CD8-positive, alpha-beta memory T cell (primary cell): ENCODE results near the gene CLEC12A. TPM values are rescaled to one million over a fixed set of nuclear protein-coding genes. Genes with fewer than 3 reads are reported as not detected.

Experiments used
- CTCF ChIA-PET: fragments of 350-600 bp; sonication (Branson Sonifier 250); formaldehyde crosslinking; loops from one replicate; lab custom pipeline; 2021; ENCODE audit warnings: antibody characterized with exemption; lab: Charles Lee
- POLR2A ChIA-PET: fragments of 350-600 bp; sonication (Branson Sonifier 250); formaldehyde crosslinking; loops from one replicate; lab custom pipeline; 2021; ENCODE audit warnings: antibody characterized with exemption; lab: Charles Lee
- DNase-seq, 5 donors: peaks; one replicate each; pipeline versions ENCODE4 v3.0.0 to v3.0.0-alpha.2; 2020 to 2022; ENCODE audit warnings: mixed read lengths in 1 of 5
- H3K27ac ChIP-seq: one replicate; pipeline ENCODE4 v1.7.0; 2013; ENCODE audit warnings: low read depth, mild to moderate bottlenecking, low read length, moderate library complexity
- H3K27me3 ChIP-seq: 2 replicates; pipeline ENCODE4 v1.7.0; 2013; ENCODE audit warnings: low read length, mild to moderate bottlenecking; ENCODE audit not compliant: insufficient read depth, poor library complexity, severe bottlenecking
- H3K36me3 ChIP-seq: 2 replicates; pipeline ENCODE4 v1.7.0; 2013; ENCODE audit warnings: mild to moderate bottlenecking, low read length, moderate library complexity; ENCODE audit not compliant: insufficient read depth
- H3K4me1 ChIP-seq: 2 replicates; pipeline ENCODE4 v1.7.0; 2013; ENCODE audit warnings: mild to moderate bottlenecking, low read length, moderate library complexity; ENCODE audit not compliant: insufficient read depth
- H3K4me3 ChIP-seq: 2 replicates; pipeline ENCODE4 v1.7.0; 2013; ENCODE audit warnings: mild to moderate bottlenecking, low read length
- H3K9me3 ChIP-seq: 2 replicates; pipeline ENCODE4 v1.7.0; 2013; ENCODE audit warnings: mild to moderate bottlenecking, low read length
- H3K27ac Mint-ChIP-seq, 8 donors: one replicate each; pipeline ENCODE4 v1.8.0; 2020 to 2021; ENCODE audit warnings: mixed read lengths in 8 of 8, mild to moderate bottlenecking in 6 of 8, inconsistent platforms in 3 of 8, moderate library complexity in 3 of 8
- H3K27me3 Mint-ChIP-seq, 2 donors: one replicate each; pipeline ENCODE4 v1.8.0; 2020 to 2021; ENCODE audit warnings: mixed read lengths in 2 of 2, mild to moderate bottlenecking in 1 of 2, moderate library complexity in 1 of 2
- H3K36me3 Mint-ChIP-seq, 3 donors: one replicate each; pipeline ENCODE4 v1.8.0; 2020 to 2021; ENCODE audit warnings: mixed read lengths in 3 of 3, inconsistent platforms in 1 of 3, mild to moderate bottlenecking in 1 of 3
- H3K4me1 Mint-ChIP-seq, 3 donors: one replicate each; pipeline ENCODE4 v1.8.0; 2020 to 2021; ENCODE audit warnings: mixed read lengths in 3 of 3, inconsistent platforms in 1 of 3, mild to moderate bottlenecking in 1 of 3
- H3K4me3 Mint-ChIP-seq, 7 donors: one replicate each; pipeline ENCODE4 v1.8.0; 2020 to 2021; ENCODE audit warnings: mixed read lengths in 7 of 7, mild to moderate bottlenecking in 6 of 7, moderate library complexity in 4 of 7, inconsistent platforms in 2 of 7
- H3K9me3 Mint-ChIP-seq, 5 donors: one replicate each; pipeline ENCODE4 v1.8.0; 2020 to 2022; ENCODE audit warnings: mixed read lengths in 5 of 5, mild to moderate bottlenecking in 3 of 5, moderate library complexity in 2 of 5, inconsistent platforms in 1 of 5
- polyA plus RNA-seq: library from polyadenylated mRNA; unstranded; fragments of 300-500 nt; fragmentation: Illumina TruSeq; gene quantifications from one replicate; pipeline ENCODE4 v1.2.3, GENCODE V29; 2021
- total RNA-seq, 2 experiments: library from RNA; stranded (reverse); gene quantifications; one replicate each; pipeline ENCODE4 v1.2.3, GENCODE V29; 2021

Gene CLEC12A
- not detected for total RNA-seq
- polyA plus RNA-seq, result not detected

DNA sequence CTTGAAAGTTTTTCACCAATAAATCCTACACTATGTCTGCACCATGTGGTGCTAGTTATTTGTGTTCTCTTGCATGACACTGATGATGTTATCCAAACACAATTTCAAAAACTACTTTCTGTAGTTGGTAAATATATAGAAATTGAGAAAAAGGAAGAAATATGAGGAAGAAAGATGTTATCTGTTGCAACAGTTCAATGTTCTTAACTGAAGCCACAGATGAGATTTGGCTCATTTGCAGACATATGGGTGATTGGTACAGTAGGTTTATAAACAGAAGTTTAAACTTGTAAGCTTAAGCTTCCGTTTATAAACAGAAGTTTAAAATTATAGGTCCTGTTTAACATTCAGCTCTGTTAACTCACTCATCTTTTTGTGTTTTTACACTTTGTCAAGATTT, at the start of gene CLEC12A:
TSS of gene CLEC12A (plus strand) at position 229 of the 400 bp plus-strand sequence. CDS start 188 bp downstream, outside the sequence.
- peaks cover 0 to 16% (median 0%) of the 10 kb centered on the region in 3 donors for H3K36me3 Mint-ChIP-seq
- H3K4me3 Mint-ChIP-seq, result no peak within 1 kb of the TSS
- POLR2A ChIA-PET, result no interaction called here
- peaks cover 4 to 19% of the 10 kb centered on the region in 2 donors for H3K27me3 Mint-ChIP-seq
- no peak within 1 kb of the TSS for H3K27ac ChIP-seq
- H3K4me3 ChIP-seq, result no peak within 1 kb of the TSS
- no peaks in the 10 kb centered on the region for H3K36me3 ChIP-seq
- DNase-seq, result no peak
- no peaks in the 10 kb centered on the region for H3K4me1 ChIP-seq
- CTCF ChIA-PET, result no interaction called here
- peaks cover 0 to 6% (median 4%) of the 10 kb centered on the region in 5 donors for H3K9me3 Mint-ChIP-seq
- no peak within 1 kb of the TSS for H3K27ac Mint-ChIP-seq
- H3K27me3 ChIP-seq, result no peaks in the 10 kb centered on the region
- H3K9me3 ChIP-seq, result no peaks in the 10 kb centered on the region
- H3K4me1 Mint-ChIP-seq, result no peaks in the 10 kb centered on the region

- Histone ChIP-seq H3K36me3 (no peaks in the 10 kb centered on the region), H3K27ac (no peak overlapping the region), H3K4me3 (no peak overlapping the region), H3K4me1 (no peaks in the 10 kb centered on the region), H3K9me3 (no peaks in the 10 kb centered on the region), H3K27me3 (no peaks in the 10 kb centered on the region)
- Mint-ChIP-seq H3K9me3 (no peaks in the 10 kb centered on the region), H3K4me1 (peaks cover 14 to 15% (median 14%) of the 10 kb centered on the region in 3 donors), H3K27me3 (peaks cover 2 to 6% of the 10 kb centered on the region in 2 donors), H3K4me3 (no peak overlapping the region), H3K36me3 (peaks cover 0 to 8% (median 0%) of the 10 kb centered on the region in 3 donors), H3K27ac (no peak overlapping the region)
- DNase-seq, result no peak
- ChIA-PET CTCF (interaction anchor here (1.3 to 1.9 kb wide), 3 partner anchors 109 to 171 kb away, joined by 4 to 12 read pairs (median 6); no protein-coding TSS in a partner anchor), POLR2A (no interaction called here)
Observed at GRCh38 chr12:9922429-9922828, 48.8 kb upstream of the CLEC12A start.

GRCh38 chr12:9925705-9926393, 45.4 kb upstream of the CLEC12A start:
- Histone ChIP-seq H3K36me3 (no peaks in the 10 kb centered on the region), H3K4me3 (peak overlapping the region; percentile 19), H3K27ac (no peak overlapping the region), H3K4me1 (no peaks in the 10 kb centered on the region), H3K27me3 (no peaks in the 10 kb centered on the region), H3K9me3 (no peaks in the 10 kb centered on the region)
- Mint-ChIP-seq H3K9me3 (no peaks in the 10 kb centered on the region), H3K27ac (peak overlapping the region in 3 of 8 donors; percentile 0 to 75 (median 38)), H3K4me1 (peaks cover 9 to 11% (median 10%) of the 10 kb centered on the region in 3 donors), H3K4me3 (peak overlapping the region in 6 of 7 donors; percentile 62 to 91 (median 78)), H3K27me3 (peaks cover 0 to 6% of the 10 kb centered on the region in 2 donors), H3K36me3 (peaks cover 0 to 2% (median 0%) of the 10 kb centered on the region in 3 donors)
- CTCF ChIA-PET, result interaction anchor here (0.9 to 4.9 kb wide), 8 partner anchors 14 to 183 kb away, joined by 3 to 52 read pairs (median 4); no protein-coding TSS in a partner anchor
- peak in 2 of 5 donors; percentile 32 to 53 for DNase-seq
- POLR2A ChIA-PET, result interaction anchor here (0.5 to 0.8 kb wide), 3 partner anchors 75 to 204 kb away, joined by 3 to 5 read pairs (median 4); no protein-coding TSS in a partner anchor

- no peak for DNase-seq
- no peaks in the 10 kb centered on the region for H3K36me3 Mint-ChIP-seq
- ChIA-PET POLR2A (no interaction called here), CTCF (interaction anchor here (1.0 to 4.9 kb wide), 8 partner anchors 13 to 184 kb away, joined by 3 to 52 read pairs (median 3); no protein-coding TSS in a partner anchor)
- H3K4me3 ChIP-seq, result no peak overlapping the region
- no peak overlapping the region for H3K4me3 Mint-ChIP-seq
- H3K27ac ChIP-seq, result no peak overlapping the region
- peaks cover 9 to 11% (median 10%) of the 10 kb centered on the region in 3 donors for H3K4me1 Mint-ChIP-seq
- H3K36me3 ChIP-seq, result no peaks in the 10 kb centered on the region
- no peaks in the 10 kb centered on the region for H3K27me3 ChIP-seq
- H3K27ac Mint-ChIP-seq, result no peak overlapping the region
- H3K27me3 Mint-ChIP-seq, result peaks cover 0 to 13% of the 10 kb centered on the region in 2 donors
- no peaks in the 10 kb centered on the region for H3K4me1 ChIP-seq
- no peaks in the 10 kb centered on the region for H3K9me3 Mint-ChIP-seq
- no peaks in the 10 kb centered on the region for H3K9me3 ChIP-seq
Observed at GRCh38 chr12:9926876-9927275, 44.3 kb upstream of the CLEC12A start.

DNA sequence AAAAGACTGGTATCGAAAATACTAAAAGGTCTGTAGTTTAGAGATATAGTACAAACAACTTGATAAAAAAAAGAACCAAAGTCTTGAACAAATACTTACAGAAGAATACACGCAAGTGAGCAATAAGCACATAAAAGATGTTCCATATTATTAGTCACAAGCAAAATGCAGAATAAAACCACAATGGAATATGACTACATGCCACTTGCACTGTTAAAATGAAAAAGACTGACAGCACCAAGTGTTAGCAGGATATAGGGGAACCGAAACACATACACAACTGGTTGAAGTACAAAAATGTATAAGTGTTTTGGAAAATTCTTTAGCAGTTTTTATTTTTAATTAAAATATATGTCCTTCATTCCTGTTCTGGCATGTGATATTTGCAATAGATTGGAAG, 42.6 kb upstream of the CLEC12A start:
- peaks cover 1 to 18% of the 10 kb centered on the region in 2 donors for H3K27me3 Mint-ChIP-seq
- no peaks in the 10 kb centered on the region for H3K36me3 Mint-ChIP-seq
- H3K27ac Mint-ChIP-seq, result no peak overlapping the region
- H3K36me3 ChIP-seq, result no peaks in the 10 kb centered on the region
- no peak overlapping the region for H3K4me3 Mint-ChIP-seq
- no peaks in the 10 kb centered on the region for H3K4me1 ChIP-seq
- ChIA-PET POLR2A (no interaction called here), CTCF (interaction anchor here (1.1 kb wide), 1 partner anchor 74 kb away, joined by 3 read pairs; no protein-coding TSS in a partner anchor)
- no peaks in the 10 kb centered on the region for H3K9me3 ChIP-seq
- H3K4me3 ChIP-seq, result no peak overlapping the region
- no peak for DNase-seq
- H3K27ac ChIP-seq, result no peak overlapping the region
- no peaks in the 10 kb centered on the region for H3K27me3 ChIP-seq
- H3K9me3 Mint-ChIP-seq, result no peaks in the 10 kb centered on the region
- H3K4me1 Mint-ChIP-seq, result peaks cover 3 to 5% (median 4%) of the 10 kb centered on the region in 3 donors

DNA sequence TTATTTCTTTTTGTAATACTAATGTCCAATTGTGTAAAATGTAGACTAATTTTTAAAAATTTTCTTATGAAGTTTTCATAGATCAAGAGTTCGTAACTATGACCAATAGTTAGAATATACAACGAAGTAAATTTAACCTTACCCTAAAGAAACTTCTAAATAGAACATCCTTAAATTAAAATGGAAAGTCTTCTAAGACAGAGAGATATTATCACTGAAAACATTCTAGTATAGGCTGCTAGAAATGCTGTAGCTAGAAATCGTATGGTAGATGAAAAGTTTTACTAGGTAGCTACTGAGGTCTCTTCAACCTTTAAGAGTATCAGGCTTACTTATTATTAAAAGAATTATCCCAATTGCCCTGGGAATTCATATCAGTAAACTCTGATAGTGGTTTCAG, 40.0 kb upstream of the CLEC12A start:
- no peaks in the 10 kb centered on the region for H3K36me3 Mint-ChIP-seq
- POLR2A ChIA-PET, result no interaction called here
- no peaks in the 10 kb centered on the region for H3K4me1 ChIP-seq

GRCh38 chr12:9932270-9932669, 38.9 kb upstream of the CLEC12A start, which contains the start of gene CLEC2A:
Gene CLEC2A (minus strand): TSS chr12:9932370. CDS start chr12:9932329, 41 bp downstream.
- no peaks in the 10 kb centered on the region for H3K27me3 ChIP-seq
- ChIA-PET POLR2A (no interaction called here), CTCF (interaction anchor here (0.8 to 2.4 kb wide), 3 partner anchors 8 to 185 kb away, joined by 4 to 19 read pairs (median 5); no protein-coding TSS in a partner anchor)
- H3K36me3 ChIP-seq, result no peaks in the 10 kb centered on the region
- H3K4me1 ChIP-seq, result no peaks in the 10 kb centered on the region
- no peak within 1 kb of the TSS for H3K4me3 ChIP-seq
- no peaks in the 10 kb centered on the region for H3K9me3 ChIP-seq
- H3K4me1 Mint-ChIP-seq, result no peaks in the 10 kb centered on the region
- no peak for DNase-seq
- H3K27me3 Mint-ChIP-seq, result peaks cover 1 to 25% of the 10 kb centered on the region in 2 donors
- no peak within 1 kb of the TSS for H3K27ac ChIP-seq
- H3K27ac Mint-ChIP-seq, result no peak within 1 kb of the TSS
- H3K36me3 Mint-ChIP-seq, result no peaks in the 10 kb centered on the region
- no peaks in the 10 kb centered on the region for H3K9me3 Mint-ChIP-seq
- no peak within 1 kb of the TSS for H3K4me3 Mint-ChIP-seq

More for the DNA sequence above, 40.0 kb upstream of the CLEC12A start:
- H3K27me3 Mint-ChIP-seq, result peaks cover 1 to 21% of the 10 kb centered on the region in 2 donors
- H3K4me3 Mint-ChIP-seq, result no peak overlapping the region
- H3K27ac Mint-ChIP-seq, result no peak overlapping the region
- no peak for DNase-seq
- no peaks in the 10 kb centered on the region for H3K9me3 Mint-ChIP-seq
- Histone ChIP-seq H3K4me3 (no peak overlapping the region), H3K27ac (no peak overlapping the region), H3K36me3 (no peaks in the 10 kb centered on the region), H3K9me3 (no peaks in the 10 kb centered on the region), H3K27me3 (no peaks in the 10 kb centered on the region)
- no peaks in the 10 kb centered on the region for H3K4me1 Mint-ChIP-seq
- CTCF ChIA-PET, result interaction anchor here (0.8 to 2.4 kb wide), 3 partner anchors 9 to 184 kb away, joined by 4 to 19 read pairs (median 5); no protein-coding TSS in a partner anchor

DNA sequence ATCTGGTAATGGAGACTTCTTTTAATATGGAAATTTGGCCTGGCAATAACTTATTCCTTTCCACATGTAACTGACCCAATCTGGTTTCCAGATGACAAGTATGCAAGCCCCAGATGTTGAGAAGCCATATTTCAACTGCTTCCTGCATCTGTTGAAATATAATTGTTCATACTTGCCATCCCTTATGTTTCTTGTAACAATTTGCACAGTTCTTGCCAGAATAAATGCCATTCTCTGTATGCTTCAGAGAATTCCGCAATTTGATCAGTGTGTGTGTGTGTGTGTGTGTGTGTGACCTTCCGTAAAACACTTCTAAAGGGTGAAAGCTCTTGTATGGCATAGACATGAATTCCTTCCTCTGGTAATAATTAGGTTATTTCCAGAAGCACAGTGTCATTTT, 37.3 kb upstream of the CLEC12A start:
- no peak overlapping the region for H3K4me3 Mint-ChIP-seq
- H3K27me3 Mint-ChIP-seq, result peaks cover 1 to 24% of the 10 kb centered on the region in 2 donors
- ChIA-PET CTCF (interaction anchor here (0.9 kb wide), 1 partner anchor 120 kb away, joined by 3 read pairs; no protein-coding TSS in a partner anchor), POLR2A (no interaction called here)
- no peaks in the 10 kb centered on the region for H3K36me3 ChIP-seq
- no peaks in the 10 kb centered on the region for H3K9me3 Mint-ChIP-seq
- H3K36me3 Mint-ChIP-seq, result no peaks in the 10 kb centered on the region
- H3K9me3 ChIP-seq, result no peaks in the 10 kb centered on the region
- no peak for DNase-seq
- H3K4me1 Mint-ChIP-seq, result no peaks in the 10 kb centered on the region
- H3K27me3 ChIP-seq, result no peaks in the 10 kb centered on the region
- no peak overlapping the region for H3K27ac ChIP-seq
- no peaks in the 10 kb centered on the region for H3K4me1 ChIP-seq
- H3K27ac Mint-ChIP-seq, result no peak overlapping the region
- H3K4me3 ChIP-seq, result no peak overlapping the region
